IPS DF 4.7 (cell line): ENCODE measurements around the gene CASD1.

Experiments
- DNase-seq: peaks from one replicate; pipeline ENCODE4 v3.0.0-alpha.2; 2013; ENCODE audit warnings: low spot score; ENCODE audit errors: extremely low read depth

Gene CASD1

GRCh38 chr7:94579470-94579869, 69.9 kb downstream of the CASD1 start:
- DNase-seq, result no peak

GRCh38 chr7:94580601-94581000, 71.0 kb downstream of the CASD1 start:
- DNase-seq, result no peak

GRCh38 chr7:94584113-94584512, 74.5 kb downstream of the CASD1 start:
- no peak for DNase-seq

GRCh38 chr7:94588075-94588474, 78.5 kb downstream of the CASD1 start:
- DNase-seq, result no peak

GRCh38 chr7:94590526-94591162, 81.0 kb downstream of the CASD1 start:
- no peak for DNase-seq

- no peak for DNase-seq
Measured at GRCh38 chr7:94591176-94591575, 81.6 kb downstream of the CASD1 start.

GRCh38 chr7:94594882-94595281, 85.3 kb downstream of the CASD1 start:
- DNase-seq, result no peak

GRCh38 chr7:94595717-94596116, 86.1 kb downstream of the CASD1 start:
- no peak for DNase-seq

GRCh38 chr7:94600267-94600666, 90.7 kb downstream of the CASD1 start:
- no peak for DNase-seq

- no peak for DNase-seq
Measured at GRCh38 chr7:94602181-94602580, 92.6 kb downstream of the CASD1 start.

- DNase-seq, result no peak
Measured at GRCh38 chr7:94605031-94605430, 95.4 kb downstream of the CASD1 start.
